Activated T-cell treated with anti-CD3 and anti-CD28 coated beads for 1 hour (primary cell): ENCODE measurements around the gene LRRC61.
A peak's percentile ranks its signal among the peaks of the same experiment; 100 is the strongest.

Source experiments
- DNase-seq: peaks from one replicate; pipeline ENCODE4 v3.0.0-alpha.2; 2020; ENCODE audit warnings: low read depth

LRRC61 gene

GRCh38 chr7:150371131-150371995 is 48.2 kb downstream of the LRRC61 start:
- no peak for DNase-seq

- DNase-seq = no peak
These were observed 48.8 kb downstream of the LRRC61 start for GRCh38 chr7:150371996-150372270.

GRCh38 chr7:150372271-150373048 is 49.3 kb downstream of the LRRC61 start:
- no peak for DNase-seq

- DNase-seq = no peak
These were observed 50.1 kb downstream of the LRRC61 start for GRCh38 chr7:150373049-150373801.

- DNase-seq = no peak
These were observed 50.9 kb downstream of the LRRC61 start for GRCh38 chr7:150374026-150374425.

- DNase-seq = no peak
These were observed 51.3 kb downstream of the LRRC61 start for GRCh38 chr7:150374472-150374871.

GRCh38 chr7:150375662-150376521 is 52.7 kb downstream of the LRRC61 start:
- DNase-seq = no peak

GRCh38 chr7:150376560-150376959 is 53.4 kb downstream of the LRRC61 start:
- no peak for DNase-seq

- DNase-seq = no peak
These were observed 54.0 kb downstream of the LRRC61 start for GRCh38 chr7:150377196-150377595.

- DNase-seq = no peak
These were observed 54.5 kb downstream of the LRRC61 start for GRCh38 chr7:150377635-150378034.

GRCh38 chr7:150378115-150378852 is 55.1 kb downstream of the LRRC61 start:
- DNase-seq = no peak

GRCh38 chr7:150378853-150379440 is 55.8 kb downstream of the LRRC61 start, which contains the start of gene ZNF775:
Gene ZNF775, plus strand, starts transcription at chr7:150379330. Its CDS starts 9,141 bp downstream, at chr7:150388471.
- peak; percentile 87 for DNase-seq

GRCh38 chr7:150379441-150380379 is 56.6 kb downstream of the LRRC61 start:
- no peak for DNase-seq

GRCh38 chr7:150380463-150380862 is 57.3 kb downstream of the LRRC61 start:
- no peak for DNase-seq

- no peak for DNase-seq
These were observed 57.9 kb downstream of the LRRC61 start for GRCh38 chr7:150381096-150381495.

- DNase-seq = no peak
These were observed 58.6 kb downstream of the LRRC61 start for GRCh38 chr7:150381785-150382122.

- no peak for DNase-seq
These were observed 59.1 kb downstream of the LRRC61 start for GRCh38 chr7:150382123-150382843.

- DNase-seq = no peak
These were observed 59.7 kb downstream of the LRRC61 start for GRCh38 chr7:150382844-150383225.
